Inflammatory macrophage (primary cell): Measurements from ENCODE around the gene SLC38A3.
"Not testable (repeated sequence)": the region's sequence is repeated elsewhere in the genome, so short reads cannot be mapped to it uniquely, and the experiment has no call there.

Experiments
- DNase-seq, 2 donors: peaks; one replicate each; pipeline ENCODE4 v3.0.0-alpha.2; 2020 to 2022

SLC38A3 gene

DNA sequence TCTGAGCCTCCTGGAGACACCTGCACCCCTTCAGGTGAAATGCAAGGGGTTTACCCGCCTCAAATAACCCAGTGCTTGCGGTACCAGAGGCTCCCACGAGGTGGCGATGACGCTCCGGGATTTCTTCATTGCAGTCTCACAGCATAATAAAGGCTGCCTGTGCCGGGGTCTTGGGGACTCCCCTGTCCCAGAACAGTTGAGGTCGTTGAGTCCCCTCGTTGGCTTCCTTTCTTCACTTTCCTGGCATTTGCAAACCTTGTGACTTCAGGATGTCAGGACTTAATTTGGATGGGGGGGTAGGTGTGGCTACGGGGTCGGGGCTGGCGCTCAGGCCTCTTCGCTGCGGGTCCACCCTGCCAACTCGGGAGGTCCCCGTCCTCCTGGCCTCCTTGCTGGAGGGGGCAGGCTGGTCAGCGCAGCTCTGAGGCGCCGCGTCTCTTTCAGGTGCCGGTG lies 12.4 kb upstream of the SLC38A3 start:
- DNase-seq = peak; percentile 63 to 65

DNA sequence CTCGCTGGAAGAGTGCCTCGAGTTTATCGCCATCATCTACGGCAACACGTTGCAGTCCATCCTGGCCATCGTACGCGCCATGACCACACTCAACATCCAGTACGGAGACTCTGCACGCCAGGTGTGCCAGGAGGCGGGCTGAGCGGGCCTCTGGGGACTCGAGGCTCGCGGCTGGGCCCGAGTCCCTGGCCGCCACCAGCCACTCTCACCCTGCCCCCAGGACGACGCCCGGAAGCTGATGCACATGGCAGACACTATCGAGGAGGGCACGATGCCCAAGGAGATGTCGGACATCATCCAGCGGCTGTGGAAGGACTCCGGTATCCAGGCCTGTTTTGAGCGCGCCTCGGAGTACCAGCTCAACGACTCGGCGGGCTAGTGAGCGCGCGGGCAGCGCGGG lies 11.8 kb upstream of the SLC38A3 start:
- DNase-seq = no peak

DNA sequence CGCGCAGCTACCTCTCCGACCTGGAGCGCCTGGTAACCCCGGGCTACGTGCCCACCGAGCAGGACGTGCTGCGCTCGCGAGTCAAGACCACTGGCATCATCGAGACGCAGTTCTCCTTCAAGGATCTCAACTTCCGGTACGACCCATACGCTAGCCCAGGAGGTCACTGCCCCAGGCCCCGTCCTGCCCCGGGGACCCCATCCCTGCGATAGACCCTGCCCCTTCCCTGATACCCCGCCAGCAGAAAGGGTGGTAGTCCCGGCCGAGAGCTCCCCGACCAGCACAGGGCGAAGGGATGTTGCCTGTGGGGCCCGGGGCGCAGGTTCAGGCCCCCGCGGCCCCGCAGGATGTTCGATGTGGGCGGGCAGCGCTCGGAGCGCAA lies 11.3 kb upstream of the SLC38A3 start:
- no peak for DNase-seq

DNA sequence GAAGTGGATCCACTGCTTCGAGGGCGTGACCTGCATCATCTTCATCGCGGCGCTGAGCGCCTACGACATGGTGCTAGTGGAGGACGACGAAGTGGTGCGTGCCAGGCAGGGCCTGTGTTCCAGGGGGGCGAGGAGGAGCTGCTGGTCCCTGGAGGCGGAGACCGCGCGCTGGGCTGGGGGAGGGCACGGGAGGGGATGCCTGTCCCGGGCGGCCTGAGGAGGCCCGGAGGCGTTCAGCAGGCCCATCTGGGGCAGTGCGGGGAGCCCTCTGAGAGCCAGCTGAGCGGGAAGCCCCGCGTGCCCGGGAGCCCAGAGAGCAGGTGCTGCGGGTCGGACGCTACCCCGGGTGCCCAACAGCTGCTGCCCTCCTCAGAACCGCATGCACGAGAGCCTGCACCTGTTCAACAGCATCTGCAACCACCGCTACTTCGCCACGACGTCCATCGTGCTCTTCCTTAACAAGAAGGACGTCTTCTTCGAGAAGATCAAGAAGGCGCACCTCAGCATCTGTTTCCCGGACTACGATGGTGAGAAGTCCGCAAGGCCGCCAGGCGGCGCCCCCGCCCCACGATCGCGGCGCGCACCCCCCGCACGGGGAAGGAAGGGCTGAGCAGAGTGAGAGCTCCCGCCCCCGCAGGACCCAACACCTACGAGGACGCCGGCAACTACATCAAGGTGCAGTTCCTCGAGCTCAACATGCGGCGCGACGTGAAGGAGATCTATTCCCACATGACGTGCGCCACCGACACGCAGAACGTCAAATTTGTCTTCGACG lies 10.8 kb upstream of the SLC38A3 start:
- DNase-seq = peak; percentile 15 to 32

DNA sequence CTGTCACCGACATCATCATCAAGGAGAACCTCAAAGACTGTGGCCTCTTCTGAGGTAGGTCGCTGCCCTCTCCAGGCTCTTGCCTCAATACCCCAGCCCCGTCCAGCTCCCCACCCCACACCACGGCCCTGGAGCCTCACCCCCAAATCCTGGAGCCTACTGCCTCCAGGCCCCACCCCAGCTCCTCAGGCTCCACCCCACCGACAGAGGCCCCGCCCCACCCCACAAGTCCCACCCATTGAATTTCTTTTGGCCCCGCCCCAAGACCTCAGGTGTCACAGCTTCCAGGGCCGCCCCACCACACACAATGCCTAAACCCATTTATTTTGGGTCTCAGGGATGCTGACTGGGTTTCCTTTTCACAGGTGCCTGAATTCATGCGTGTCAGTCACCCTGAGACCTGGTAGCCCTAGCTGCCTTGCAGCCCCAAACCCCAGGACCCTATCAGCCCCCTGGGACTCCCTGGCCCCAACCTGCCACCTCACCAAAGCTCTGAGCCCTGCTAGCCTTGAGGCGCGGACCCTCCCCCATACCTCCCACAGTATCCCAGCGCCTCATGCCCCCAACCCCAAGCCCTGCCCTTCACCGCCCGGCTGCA lies 10.1 kb upstream of the SLC38A3 start:
- DNase-seq = no peak

DNA sequence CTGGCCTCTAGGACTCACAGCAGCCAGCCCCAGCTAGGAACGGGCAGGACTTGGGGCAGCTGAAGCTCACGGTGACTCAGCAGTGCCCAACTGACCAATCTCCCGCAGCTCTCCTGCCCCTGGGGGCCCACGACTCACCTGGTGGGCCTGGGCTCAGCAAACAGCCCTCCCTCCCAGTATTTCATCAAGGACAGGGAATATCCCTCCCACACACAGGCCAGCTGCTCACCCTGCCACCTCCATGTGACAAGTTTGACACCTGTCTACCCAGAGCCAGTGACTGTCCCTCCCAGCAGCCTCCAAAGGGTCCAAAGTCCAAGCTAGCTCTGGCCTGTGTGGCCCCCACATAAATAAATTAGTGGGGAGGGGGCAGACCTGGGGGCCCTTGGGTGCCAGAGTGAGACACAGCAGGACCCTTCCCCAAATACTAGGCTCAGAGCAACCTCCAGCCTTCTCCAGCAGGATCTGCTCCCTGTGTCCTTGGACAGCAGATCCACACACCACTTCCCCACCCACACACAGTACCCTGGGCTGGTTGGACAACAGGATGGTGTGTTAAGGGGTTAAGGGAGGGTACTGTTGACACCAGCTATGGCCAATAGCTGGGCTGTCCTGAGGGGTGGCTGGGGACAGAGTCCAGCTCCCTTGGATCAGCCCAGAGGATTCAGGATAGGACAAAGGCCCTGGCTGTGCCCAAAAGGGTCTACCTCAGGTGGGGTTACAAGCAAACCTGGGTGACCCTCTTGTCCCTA lies 9.4 kb upstream of the SLC38A3 start:
- no peak for DNase-seq

DNA sequence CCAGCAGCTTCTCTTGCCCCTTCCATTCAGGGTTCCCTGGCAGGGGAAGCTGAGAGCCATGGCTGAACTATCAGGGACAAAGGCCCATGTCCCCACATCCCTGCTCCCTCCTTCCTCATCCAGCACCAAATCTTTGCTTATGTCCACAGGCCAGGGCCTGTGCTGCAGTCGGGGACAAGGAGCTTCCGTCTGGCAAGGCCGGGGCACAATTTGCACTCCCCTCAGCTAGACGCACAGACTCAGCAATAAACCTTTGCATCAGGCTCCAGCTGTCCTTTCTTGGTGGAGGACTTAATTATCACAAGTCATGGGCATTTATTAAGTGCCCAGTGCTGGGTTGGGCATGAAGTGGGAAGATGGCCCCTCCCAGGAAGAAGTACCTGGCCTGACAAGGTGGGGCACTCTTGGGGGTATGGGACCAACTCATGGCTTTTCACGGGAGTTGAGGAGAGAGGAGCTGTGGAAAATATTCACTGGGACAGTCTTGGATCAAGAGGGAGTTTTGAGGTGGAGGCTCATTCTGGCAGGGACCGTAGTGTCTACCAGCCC lies 8.7 kb upstream of the SLC38A3 start:
- DNase-seq = no peak

DNA sequence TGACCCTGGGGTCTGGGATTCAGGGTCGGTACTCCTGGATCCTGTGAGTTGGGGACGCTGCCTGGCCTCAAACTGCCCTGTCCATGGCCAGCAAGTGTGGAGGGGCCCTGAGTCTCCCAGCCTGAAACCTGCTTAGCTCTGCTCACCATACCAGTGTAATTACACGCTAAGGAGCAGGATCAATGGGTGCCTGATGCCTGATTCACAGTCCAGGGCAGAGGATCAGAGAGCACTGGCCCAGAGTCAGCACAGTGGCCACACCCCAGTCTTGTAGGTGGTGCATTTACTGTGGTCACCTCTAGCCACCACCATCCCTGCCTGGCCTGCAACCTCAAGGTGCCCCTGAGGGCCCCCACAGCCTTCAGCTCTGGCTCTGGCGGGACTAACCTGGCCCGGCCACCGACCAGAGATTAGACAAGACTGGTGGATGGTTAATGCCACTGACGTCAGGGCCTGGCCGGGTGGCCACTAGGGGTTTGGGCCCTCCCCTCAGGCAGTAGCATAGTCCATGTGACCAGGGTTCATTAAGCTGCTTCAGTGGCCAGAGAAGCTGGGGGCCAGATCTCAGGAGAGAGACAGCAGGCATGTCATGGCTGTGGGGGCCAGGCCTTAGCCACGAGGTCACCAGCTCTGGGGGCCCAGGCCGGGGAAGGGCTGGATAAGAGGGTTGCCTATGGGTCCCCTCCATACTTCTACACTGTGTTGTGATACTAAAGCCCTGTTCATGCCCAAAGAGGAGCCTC lies 3.3 kb upstream of the SLC38A3 start:
- DNase-seq = no peak

DNA sequence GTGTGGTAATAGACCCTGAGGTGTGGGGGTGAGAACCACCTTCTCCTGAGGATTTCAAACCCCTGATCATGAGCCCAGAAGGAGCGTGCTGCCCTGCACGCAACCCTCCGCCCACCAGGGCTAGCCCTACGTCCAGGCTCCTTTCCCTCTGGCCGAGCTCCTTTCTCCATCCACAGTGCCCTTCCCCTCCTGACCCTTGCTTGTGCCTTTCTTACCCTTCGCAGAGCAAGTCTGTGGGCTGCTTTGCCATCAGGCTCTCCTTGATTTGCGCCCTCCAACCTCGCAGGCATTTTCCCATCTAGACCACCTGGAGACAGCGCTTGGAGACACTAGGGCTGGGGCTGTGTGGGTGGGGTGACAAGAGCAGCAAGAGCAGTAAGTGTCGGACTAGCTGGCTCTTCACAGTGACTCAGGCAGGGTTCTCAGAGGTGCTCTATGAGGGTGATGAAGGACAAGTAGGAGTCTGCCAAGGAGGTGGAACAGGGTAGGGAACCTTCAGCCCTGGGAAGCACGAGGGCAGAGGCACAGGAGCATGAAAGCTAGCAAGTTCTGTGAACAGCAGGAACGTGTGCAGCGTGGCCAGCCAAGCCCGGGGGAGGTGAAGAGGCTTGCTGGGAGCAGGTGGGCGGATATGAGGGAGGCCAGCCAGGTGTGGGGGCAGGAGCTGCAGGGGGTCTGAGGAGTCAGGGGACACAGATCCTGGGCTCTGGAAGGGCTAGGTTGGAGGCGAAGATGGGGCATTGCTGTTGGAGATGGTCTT lies 2.5 kb upstream of the SLC38A3 start:
- no peak for DNase-seq

DNA sequence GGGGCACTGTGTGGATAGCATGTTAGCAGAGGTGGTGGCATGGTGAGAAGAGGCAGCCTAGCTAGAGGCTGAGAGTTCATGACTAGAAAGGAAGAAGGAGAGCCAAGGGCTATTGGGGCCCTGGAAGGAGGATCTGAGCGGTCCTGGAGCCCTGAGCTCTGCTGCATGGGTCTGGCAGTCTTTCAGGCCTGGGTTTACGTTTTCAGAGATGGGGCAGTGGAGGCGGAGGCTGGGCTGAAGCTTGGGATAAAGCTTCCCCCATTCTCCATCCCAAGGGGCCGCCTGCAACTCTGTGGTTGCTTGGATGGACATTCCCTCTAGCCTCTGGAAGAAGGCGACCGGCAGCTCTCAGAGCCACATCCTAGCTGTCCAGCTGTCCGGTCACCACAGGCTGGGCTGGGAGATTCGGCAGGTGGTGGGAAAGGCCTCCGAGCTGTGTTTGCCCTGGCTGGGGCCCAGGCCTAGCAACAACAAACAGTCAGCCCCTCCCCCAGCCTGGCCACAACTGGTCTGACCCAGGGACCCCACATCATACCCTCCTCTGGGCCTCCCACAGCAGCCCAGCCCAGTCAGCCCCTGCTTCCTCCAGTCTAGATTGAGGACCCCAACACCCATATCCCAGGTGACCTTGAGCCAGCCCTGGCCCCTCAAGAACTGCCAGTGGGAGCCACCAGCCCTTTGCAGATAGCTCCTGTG lies 1.8 kb upstream of the SLC38A3 start:
- DNase-seq = no peak

DNA sequence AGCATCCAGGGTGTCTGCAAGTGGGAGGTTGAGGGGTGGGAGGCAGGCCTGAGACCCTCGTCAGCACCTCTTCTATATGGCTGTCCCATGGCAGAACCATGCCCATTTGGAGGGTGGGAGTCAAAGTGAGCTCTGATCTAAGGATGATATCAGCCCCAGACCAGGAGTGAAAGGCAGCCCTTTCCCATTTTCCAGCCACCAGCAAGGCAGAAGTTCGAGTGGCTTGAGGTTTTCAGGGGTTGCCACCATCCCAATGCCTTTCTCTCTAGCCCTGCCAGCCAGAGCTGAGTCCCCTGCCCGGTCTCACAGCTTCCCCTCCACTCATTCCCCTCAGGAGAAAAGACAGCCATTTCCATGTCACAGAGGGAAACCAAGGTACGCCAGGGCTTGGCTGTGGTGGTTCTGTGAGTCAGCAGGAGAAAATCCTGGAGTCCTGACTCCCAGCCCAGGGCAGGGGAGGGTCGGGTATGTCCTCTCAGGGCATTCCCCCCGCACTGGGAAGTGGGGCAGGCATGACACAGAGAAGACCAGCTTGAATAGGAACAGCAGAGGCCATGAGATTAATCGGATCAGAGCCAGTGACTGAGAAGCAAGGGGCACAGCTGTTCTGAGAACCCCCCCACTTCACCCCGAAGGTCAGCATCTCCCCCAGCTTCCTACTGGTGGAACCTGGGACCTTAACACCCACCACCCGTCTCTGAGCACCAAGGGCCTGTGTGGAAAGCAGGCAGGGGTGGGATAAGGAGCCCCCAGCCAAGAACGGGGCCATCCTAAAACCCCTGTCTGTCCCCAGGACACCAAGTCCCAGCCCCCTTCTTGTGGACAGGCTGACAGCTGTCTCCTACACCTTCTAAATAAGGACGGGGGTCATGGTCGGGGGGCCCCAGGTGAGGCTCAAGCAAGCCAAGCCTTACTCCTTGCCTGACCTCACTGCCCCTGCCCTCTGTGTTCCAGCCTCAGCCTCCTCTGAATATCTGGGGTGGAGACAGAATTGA lies 965 bp upstream of the SLC38A3 start:
- DNase-seq = no peak

DNA sequence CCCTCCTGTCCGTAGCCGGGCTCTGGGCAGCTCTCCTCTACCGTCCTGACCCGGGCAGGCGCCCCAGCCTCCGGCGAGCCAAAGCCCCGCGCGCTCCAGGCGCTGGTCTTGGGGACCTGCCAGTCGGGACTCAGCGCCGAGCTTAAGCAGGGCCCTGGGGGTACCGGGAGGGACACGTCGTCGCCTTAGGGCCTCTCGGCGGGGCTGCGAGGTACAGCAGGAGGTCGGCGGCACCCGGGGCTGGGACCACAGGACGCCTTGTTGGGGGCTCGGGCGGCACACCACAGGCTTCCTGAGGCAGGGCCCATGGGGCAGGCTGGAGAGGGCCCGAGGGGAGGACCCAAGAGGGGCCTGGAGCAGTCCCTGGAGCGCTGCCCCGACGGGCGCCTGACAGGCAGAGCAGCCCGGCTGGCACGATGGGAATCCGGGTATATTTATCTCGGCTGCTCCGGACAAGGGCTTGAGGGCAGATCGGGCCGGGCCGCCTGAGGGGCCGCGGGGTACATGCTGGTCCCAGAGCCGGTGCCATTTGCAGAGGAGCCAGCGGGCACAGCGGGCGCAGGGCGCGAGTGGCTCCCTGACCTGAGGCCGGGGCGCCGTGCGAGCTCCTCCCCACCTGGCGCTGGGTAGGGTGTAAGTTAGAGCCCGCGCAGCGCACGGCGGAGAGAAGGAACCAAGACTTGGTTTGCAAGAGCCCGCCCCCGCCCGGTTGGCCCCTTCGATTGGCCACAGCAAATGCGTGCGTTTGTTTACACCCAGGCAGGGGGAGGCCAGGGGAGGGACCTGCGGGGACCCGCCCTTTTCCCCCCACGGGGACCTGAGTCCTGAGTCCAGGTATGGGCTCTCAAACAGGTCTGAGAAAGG lies 574 bp downstream of the SLC38A3 start:
- DNase-seq = no peak

DNA sequence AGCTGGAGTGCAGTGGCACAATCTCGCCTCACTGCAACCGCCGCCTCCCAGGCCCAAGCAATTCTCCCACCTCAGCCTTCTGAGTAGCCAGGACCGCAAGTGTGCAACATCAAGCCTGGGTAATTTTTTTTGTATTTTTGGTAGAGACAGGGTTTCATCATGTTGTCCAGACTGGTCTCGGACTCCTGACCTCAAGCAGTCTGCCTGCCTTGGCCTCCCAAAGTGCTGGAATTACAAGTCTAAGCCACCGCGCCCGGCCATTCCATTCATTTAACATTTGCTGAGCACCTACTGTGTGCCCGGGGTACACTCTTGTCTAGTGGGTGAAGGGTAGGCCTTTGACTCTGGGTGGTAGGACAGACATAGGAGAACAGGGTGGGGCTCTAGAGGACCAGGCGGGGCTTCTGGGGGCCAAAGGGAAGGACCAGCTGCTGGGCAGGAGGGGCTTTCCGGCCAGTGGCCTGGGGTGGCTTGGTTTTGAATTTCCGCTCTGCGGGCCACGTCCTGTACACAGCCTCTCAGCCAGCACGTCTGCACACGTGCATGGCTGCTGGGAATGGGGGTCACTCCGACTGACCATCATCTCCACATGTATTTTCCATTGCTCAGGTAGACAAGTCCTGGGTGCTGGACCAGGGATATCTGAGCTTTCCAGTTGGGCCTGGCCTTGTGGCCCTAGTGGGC lies 2.4 kb downstream of the SLC38A3 start:
- DNase-seq = no peak

DNA sequence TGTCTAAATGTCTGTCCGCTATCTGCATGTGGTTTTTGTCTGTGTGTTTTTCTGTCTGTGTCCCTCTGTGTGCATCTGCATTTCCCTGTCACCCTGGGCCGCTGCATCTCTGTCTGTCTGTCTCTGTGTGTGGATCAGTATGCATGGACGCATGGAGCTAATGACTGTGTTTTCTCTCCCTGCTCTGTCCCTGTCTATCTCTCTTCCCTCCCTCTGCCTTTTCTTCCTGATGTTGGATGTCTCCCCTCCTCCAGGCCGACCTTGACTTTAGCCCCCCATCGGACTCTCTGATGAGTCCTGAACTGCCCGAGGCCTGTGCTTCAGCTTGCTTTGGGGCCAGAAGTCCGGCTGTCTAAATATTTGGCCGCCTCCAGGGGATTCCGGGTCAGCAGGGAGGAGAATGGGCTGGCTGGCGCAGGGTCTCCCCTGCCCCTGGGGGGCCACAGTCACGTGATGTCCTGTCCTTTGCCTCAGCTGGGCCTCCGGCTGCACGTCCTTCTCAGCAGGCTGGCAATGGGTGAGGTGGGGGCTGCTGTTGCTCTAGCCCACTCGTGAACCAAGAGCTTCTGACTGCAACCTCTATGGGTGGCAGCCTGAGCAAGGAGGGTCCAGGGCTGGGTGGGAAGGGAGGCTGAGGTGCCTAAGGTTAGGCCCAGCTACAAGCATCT lies 3.7 kb downstream of the SLC38A3 start:
- DNase-seq = no peak

DNA sequence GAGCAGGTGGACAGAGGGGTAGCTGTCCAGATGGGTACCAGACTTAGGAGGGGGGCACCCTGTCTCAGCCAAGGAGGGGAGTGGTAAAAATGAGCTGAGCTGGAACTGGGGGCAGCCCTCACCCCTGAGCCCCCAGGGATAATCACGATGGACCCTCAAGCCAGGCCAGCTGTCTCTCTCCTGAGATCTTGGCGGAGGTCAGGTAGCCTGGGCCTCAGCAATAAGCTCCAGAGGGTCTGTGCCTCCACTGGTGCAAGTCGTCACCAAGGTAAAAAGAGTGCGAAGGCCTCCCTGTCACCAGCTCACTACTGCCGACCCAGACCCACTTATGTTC lies 5.1 kb downstream of the SLC38A3 start:
- DNase-seq = no peak

DNA sequence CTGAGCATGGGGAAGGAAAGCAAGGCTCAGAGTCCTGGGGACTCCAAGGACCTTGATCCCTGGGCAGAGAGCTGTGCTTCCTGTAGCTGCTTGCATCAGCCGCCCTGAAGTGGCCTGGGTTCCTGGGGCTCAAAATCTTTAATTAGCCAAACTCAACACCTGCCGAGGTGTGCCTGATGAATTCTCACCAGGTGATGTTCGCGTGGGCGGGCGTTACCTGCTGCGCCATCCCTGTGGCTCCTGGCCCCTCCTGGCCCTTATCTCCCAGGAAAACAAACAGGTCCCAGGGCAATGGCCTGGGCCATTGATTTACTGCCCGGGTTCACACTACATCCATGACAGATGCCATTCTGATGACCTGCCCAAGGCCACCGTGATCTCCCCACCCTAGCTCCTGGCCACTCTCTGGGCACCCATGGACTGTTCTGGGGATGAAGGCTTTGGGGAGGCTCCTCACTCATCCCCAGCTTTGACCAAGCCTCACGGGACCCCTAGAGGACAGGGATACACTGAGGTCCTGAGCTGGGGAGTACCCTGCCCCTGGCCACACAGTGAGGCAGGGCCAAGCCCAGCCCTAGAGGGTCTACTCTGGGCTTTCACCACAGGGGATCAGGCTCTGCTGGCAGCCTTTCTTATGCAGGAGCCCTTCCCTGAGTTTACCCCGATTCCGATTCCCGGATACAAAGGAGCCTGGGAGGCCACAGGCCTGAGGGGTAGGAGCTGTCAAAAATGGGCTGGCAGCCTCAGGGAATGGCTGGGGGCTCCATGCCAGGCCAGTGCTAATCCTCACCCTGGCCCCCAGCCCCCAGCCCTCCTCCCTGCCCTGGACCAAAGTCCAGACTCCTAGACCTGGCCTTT lies 5.7 kb downstream of the SLC38A3 start:
- DNase-seq = no peak

DNA sequence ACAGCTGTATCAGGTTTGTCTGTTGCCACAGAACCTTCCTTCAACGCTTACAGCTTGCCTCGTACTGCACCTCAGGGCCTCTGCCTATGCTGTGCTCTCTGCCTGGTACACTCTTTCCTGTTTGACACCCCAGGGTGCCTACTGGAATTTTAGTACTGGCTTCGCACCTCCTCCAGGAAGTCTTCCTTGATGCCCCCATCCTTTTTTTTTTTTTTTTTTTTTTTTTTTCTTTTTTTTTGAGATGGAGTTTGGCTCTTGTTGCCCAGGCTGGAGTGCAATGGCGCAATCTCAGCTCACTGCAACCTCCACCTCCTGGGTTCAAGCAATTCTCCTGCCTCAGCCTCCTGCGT lies 6.3 kb downstream of the SLC38A3 start:
- DNase-seq = not testable (repeated sequence)
